Measurements from ENCODE around the gene NAA11.

The NAA11 gene

GRCh38 chr4:79325864-79326328 is at the start of gene NAA11:
Gene NAA11, minus strand, starts transcription at chr4:79326061. Its CDS starts 184 bp downstream, at chr4:79325877.
- no peak for DNase-seq

- no peak for DNase-seq
Observed at GRCh38 chr4:79370026-79370425, 44.2 kb upstream of the NAA11 start.

GRCh38 chr4:79367096-79367495 is 41.2 kb upstream of the NAA11 start:
- DNase-seq = no peak

GRCh38 chr4:79366422-79366821 is 40.6 kb upstream of the NAA11 start:
- no peak for DNase-seq

GRCh38 chr4:79364061-79364460 is 38.2 kb upstream of the NAA11 start:
- DNase-seq = no peak

- no peak for DNase-seq
Observed at GRCh38 chr4:79362626-79363025, 36.8 kb upstream of the NAA11 start.

- no peak for DNase-seq
Observed at GRCh38 chr4:79360006-79360405, 34.1 kb upstream of the NAA11 start.

GRCh38 chr4:79358438-79358837 is 32.6 kb upstream of the NAA11 start:
- DNase-seq = no peak

GRCh38 chr4:79357365-79357764 is 31.5 kb upstream of the NAA11 start:
- DNase-seq = no peak

GRCh38 chr4:79353075-79353474 is 27.2 kb upstream of the NAA11 start:
- no peak for DNase-seq

- no peak for DNase-seq
Observed at GRCh38 chr4:79348405-79348804, 22.5 kb upstream of the NAA11 start.

- no peak for DNase-seq
Observed at GRCh38 chr4:79341893-79342653, 16.2 kb upstream of the NAA11 start.

- no peak for DNase-seq
Observed at GRCh38 chr4:79340568-79340967, 14.7 kb upstream of the NAA11 start.

GRCh38 chr4:79338148-79338547 is 12.3 kb upstream of the NAA11 start:
- DNase-seq = no peak

- peak; percentile 15 for DNase-seq
Observed at GRCh38 chr4:79334783-79335182, 8.9 kb upstream of the NAA11 start.

GRCh38 chr4:79334341-79334740 is 8.5 kb upstream of the NAA11 start:
- DNase-seq = no peak

- no peak for DNase-seq
Observed at GRCh38 chr4:79331126-79331876, 5.4 kb upstream of the NAA11 start.

GRCh38 chr4:79330720-79331119 is 4.9 kb upstream of the NAA11 start:
- DNase-seq = no peak

- DNase-seq = no peak
Observed at GRCh38 chr4:79325436-79325835, 425 bp downstream of the NAA11 start.

- no peak for DNase-seq
Observed at GRCh38 chr4:79319975-79320374, 5.9 kb downstream of the NAA11 start.

GRCh38 chr4:79317711-79318110 is 8.2 kb downstream of the NAA11 start:
- no peak for DNase-seq

- no peak for DNase-seq
Observed at GRCh38 chr4:79315891-79316290, 10.0 kb downstream of the NAA11 start.

GRCh38 chr4:79311279-79311678 is 14.6 kb downstream of the NAA11 start:
- no peak for DNase-seq

GRCh38 chr4:79308971-79309370 is 16.9 kb downstream of the NAA11 start:
- no peak for DNase-seq
